ENCODE measurements around the gene LEMD3.

The LEMD3 gene

DNA sequence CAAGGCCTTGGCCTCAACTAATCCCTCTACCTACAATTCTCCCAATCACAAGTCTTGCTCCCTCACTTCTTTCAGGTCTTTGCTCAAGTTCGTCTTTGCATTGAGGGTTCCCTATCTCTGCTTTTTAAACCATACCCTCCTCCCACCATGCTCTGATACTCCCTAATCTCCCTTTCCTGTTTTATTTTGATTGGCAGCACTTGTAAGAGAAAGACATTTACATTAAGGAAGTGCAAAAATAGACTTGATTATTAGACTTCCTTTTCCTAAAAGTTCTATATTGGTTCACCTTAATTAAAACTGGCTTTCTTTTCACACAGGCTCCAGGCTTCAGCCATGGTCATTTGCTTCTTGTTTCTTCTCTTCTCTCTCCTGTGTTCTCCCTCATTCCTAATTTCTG, 30.0 kb upstream of the LEMD3 start:
- no peak for DNase-seq
- TF ChIP-seq, protein P1, sequence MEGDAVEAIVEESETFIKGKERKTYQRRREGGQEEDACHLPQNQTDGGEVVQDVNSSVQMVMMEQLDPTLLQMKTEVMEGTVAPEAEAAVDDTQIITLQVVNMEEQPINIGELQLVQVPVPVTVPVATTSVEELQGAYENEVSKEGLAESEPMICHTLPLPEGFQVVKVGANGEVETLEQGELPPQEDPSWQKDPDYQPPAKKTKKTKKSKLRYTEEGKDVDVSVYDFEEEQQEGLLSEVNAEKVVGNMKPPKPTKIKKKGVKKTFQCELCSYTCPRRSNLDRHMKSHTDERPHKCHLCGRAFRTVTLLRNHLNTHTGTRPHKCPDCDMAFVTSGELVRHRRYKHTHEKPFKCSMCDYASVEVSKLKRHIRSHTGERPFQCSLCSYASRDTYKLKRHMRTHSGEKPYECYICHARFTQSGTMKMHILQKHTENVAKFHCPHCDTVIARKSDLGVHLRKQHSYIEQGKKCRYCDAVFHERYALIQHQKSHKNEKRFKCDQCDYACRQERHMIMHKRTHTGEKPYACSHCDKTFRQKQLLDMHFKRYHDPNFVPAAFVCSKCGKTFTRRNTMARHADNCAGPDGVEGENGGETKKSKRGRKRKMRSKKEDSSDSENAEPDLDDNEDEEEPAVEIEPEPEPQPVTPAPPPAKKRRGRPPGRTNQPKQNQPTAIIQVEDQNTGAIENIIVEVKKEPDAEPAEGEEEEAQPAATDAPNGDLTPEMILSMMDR (IDR thresholded peaks at IDR 0.05) = no peak
- Histone ChIP-seq H3K27me3 (peaks cover 0 to 3% of the 10 kb centered on the region in 2 donors), H3K27ac (no peak overlapping the region), H3K4me1 (no peaks in the 10 kb centered on the region), H3K4me3 (no peak overlapping the region), H3K36me3 (no peaks in the 10 kb centered on the region), H3K9me3 (no peaks in the 10 kb centered on the region)
- intact Hi-C loops (cut with DNase I; ENCODE audit: low total_unique reads) = no loop called here

DNA sequence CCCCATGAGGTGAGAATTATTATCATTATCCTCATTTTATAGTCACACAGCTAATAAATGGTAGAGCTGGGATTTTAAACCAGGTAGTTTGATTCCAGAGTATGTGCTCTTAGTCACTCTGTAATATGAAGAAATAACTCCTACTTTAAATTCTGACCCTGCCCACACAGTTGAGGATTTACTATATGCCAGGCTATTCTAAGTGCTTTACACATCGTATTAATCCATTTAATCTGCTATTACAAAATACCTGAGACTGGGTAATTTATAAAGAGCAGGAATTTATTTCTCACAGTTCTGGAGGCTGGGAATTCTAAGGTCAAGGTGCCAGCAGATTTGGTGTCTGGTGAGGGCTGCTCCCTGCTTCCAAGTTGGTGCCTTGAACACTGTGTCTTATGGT, 28.6 kb upstream of the LEMD3 start:
- no peak for DNase-seq
- TF ChIP-seq, protein P1 (IDR thresholded peaks at IDR 0.05) = no peak
- H3K27me3 ChIP-seq = peaks cover 0 to 3% of the 10 kb centered on the region in 2 donors

DNA sequence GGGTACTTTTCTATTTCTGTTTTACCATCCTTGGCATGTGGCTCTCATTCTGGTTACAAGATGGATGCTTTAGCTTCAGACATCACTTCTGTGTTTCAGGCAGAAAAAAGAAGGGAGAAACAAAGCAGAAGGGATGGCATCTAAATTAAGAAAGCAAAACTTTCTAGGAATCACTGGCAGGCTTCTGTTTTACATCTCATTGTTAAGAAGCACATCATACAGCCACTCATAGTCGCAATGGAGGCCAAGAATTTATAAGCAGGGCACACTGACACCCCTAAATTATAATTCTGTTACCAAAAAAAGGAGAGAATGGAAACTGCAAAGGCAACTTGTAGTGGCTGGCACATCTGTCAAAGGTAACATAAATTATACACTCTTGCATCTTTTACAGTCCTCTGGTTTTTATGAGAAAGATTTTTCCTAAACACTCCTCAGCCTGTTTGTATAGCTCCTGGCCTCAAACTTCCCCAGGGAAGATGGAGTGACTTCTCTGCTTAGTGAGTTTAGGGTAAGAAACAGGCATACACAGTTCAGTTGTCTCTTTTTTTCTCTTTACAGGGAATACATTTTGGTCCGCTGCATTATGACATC, 22.0 kb upstream of the LEMD3 start:
- DNase-seq = no peak
- Histone ChIP-seq H3K27ac (no peak overlapping the region), H3K27me3 (peaks cover 0 to 3% of the 10 kb centered on the region in 2 donors), H3K9me3 (no peaks in the 10 kb centered on the region), H3K4me3 (no peak overlapping the region), H3K4me1 (no peaks in the 10 kb centered on the region), H3K36me3 (no peaks in the 10 kb centered on the region)
- intact Hi-C loops (cut with DNase I; ENCODE audit: low total_unique reads) = no loop called here
- TF ChIP-seq, protein P1 (IDR thresholded peaks at IDR 0.05) = no peak

More for the DNA sequence above, 28.6 kb upstream of the LEMD3 start:
- Histone ChIP-seq H3K27ac (no peak overlapping the region), H3K4me1 (no peaks in the 10 kb centered on the region), H3K36me3 (no peaks in the 10 kb centered on the region), H3K9me3 (no peaks in the 10 kb centered on the region), H3K4me3 (no peak overlapping the region)
- intact Hi-C loops (cut with DNase I; ENCODE audit: low total_unique reads) = no loop called here

DNA sequence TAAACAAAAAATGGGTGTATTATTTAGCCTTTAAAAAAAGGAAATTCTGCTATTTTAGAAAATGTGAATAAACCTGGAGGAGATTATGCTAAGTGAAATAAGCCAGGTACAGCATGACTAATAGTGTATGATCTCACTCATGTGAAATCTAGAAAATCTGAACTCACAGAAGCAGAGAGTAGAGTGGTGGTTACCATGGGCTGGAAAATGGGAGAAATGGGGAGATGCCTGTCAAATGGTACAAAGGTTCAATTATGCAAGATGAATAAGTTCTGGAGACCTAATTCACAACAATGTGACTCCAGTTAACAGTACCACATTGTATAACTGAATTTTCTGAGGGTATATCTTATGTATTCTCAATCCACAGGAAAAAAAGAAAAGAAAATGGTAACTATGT, 17.4 kb upstream of the LEMD3 start:
- H3K9me3 ChIP-seq = no peaks in the 10 kb centered on the region
- no peak for DNase-seq
- intact Hi-C loops (cut with DNase I; ENCODE audit: low total_unique reads) = no loop called here

DNA sequence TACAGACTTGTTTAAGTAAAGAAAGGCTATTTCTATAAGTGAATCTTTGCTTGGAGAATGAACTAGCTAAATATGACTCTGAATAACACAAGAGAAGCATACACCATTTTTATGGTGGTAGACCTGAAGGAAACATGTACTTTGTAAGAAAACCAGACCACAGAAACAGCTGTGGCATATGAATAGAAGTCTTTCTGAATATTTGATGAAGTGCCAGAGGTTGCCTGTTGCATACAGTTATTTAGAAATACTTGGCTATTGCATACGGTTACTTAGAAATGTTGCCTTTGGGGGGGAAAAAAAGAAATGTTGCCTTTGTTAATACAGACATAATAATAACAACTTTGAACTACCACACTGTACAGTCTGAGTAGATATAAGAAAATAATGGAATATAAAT, 16.8 kb upstream of the LEMD3 start:
- Histone ChIP-seq H3K27ac (no peak overlapping the region), H3K4me3 (no peak overlapping the region), H3K36me3 (no peaks in the 10 kb centered on the region), H3K4me1 (no peaks in the 10 kb centered on the region), H3K9me3 (no peaks in the 10 kb centered on the region), H3K27me3 (peaks cover 0 to 5% of the 10 kb centered on the region in 2 donors)
- intact Hi-C loops (cut with DNase I; ENCODE audit: low total_unique reads) = no loop called here
- no peak for DNase-seq
- TF ChIP-seq, protein P1 (IDR thresholded peaks at IDR 0.05) = no peak

More for the DNA sequence above, 17.4 kb upstream of the LEMD3 start:
- Histone ChIP-seq H3K4me1 (no peaks in the 10 kb centered on the region), H3K4me3 (no peak overlapping the region), H3K27ac (no peak overlapping the region), H3K36me3 (no peaks in the 10 kb centered on the region), H3K27me3 (peaks cover 0 to 5% of the 10 kb centered on the region in 2 donors)
- TF ChIP-seq, protein P1 (IDR thresholded peaks at IDR 0.05) = no peak

DNA sequence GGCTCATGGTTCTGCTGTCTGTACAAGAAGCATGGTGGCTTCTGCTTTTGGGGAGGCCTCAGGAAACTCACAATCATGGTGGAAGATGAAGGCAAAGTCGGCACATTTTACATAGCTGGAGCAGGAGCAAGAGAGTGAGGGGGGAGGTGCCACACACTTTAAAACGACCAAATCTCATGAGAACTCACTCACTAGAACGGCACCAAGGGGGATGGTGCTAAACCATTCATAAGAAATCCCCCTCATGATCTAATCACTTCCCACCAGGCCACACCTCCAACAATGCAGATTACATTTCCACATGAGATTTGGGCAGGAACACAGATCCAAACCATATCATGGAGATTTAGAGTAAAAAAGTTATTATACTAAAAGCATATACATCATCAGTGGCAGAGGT, 13.6 kb upstream of the LEMD3 start:
- Histone ChIP-seq H3K27ac (no peak overlapping the region), H3K36me3 (no peaks in the 10 kb centered on the region), H3K4me3 (no peak overlapping the region), H3K27me3 (peaks cover 0 to 8% of the 10 kb centered on the region in 2 donors), H3K9me3 (no peaks in the 10 kb centered on the region), H3K4me1 (no peaks in the 10 kb centered on the region)
- DNase-seq = no peak
- TF ChIP-seq, protein P1 (IDR thresholded peaks at IDR 0.05) = no peak
- intact Hi-C loops (cut with DNase I; ENCODE audit: low total_unique reads) = no loop called here

Data from tibial artery (tissue), 4 donors.